T-cell (primary cell): ENCODE results near the gene DTL. TPM values are rescaled to one million over a fixed set of nuclear protein-coding genes. Genes with fewer than 3 reads are reported as not detected.

Experiments used
- ATAC-seq, 4 experiments: fragments of 200-7000 bp in 3 of 4; fragments of 150-1000 bp in 1 of 4; cut with Tn5 transposase; replicated peaks in 1 of 4; 1 replicate in 3 of 4; 2 replicates in 1 of 4; pipeline ENCODE4 v1.10.0; 2021; ENCODE audit warnings: moderate library complexity in 3 of 4, mild to moderate bottlenecking in 2 of 4, moderate number of reproducible peaks in 1 of 4
- CTCF ChIA-PET, 2 donors: fragments of 300-600 bp; sonication (Branson Sonifier 250); formaldehyde crosslinking; loops; one replicate each; lab custom pipeline; 2022; ENCODE audit warnings: antibody characterized with exemption in 2 of 2; lab: Charles Lee
- POLR2A ChIA-PET, 2 donors: fragments of 300-600 bp; sonication (Branson Sonifier 250); formaldehyde crosslinking; loops; one replicate each; lab custom pipeline; 2022; ENCODE audit warnings: antibody characterized with exemption in 2 of 2; lab: Charles Lee
- DNase-seq, 35 experiments: peaks; one replicate each; pipeline versions ENCODE4 v3.0.0 to v3.0.0-alpha.2; 2013 to 2023
- H3K27ac ChIP-seq: one replicate; pipeline ENCODE4 v1.5.1; 2013; ENCODE audit warnings: low read length
- H3K27me3 ChIP-seq, 2 experiments: replicated peaks in 1 of 2; 1 replicate in 1 of 2; 2 replicates in 1 of 2; pipeline versions ENCODE4 v1.6.1 to v1.7.0; 2013; ENCODE audit warnings: low read length in 1 of 2, mixed read lengths in 1 of 2; ENCODE audit not compliant: control insufficient read depth in 2 of 2, insufficient read depth in 2 of 2; ENCODE audit errors: extremely low read depth in 1 of 2
- H3K36me3 ChIP-seq, 2 donors: 1 replicate in 1 of 2; 2 replicates in 1 of 2; pipeline versions ENCODE4 v1.6.1 to v1.7.0; 2013; ENCODE audit warnings: low read length in 1 of 2; ENCODE audit not compliant: control insufficient read depth in 2 of 2, insufficient read depth in 1 of 2; ENCODE audit errors: extremely low read depth in 1 of 2
- H3K4me1 ChIP-seq, 2 experiments: 1 replicate in 1 of 2; 2 replicates in 1 of 2; pipeline versions ENCODE4 v1.6.1 to v1.7.0; 2013; ENCODE audit warnings: low read length in 2 of 2, mixed read lengths in 1 of 2; ENCODE audit not compliant: insufficient read depth in 2 of 2, control insufficient read depth in 1 of 2; ENCODE audit errors: extremely low read depth in 1 of 2
- H3K4me3 ChIP-seq, 2 donors: 1 replicate in 1 of 2; 2 replicates in 1 of 2; pipeline versions ENCODE4 v1.5.1 to v1.7.0; 2013; ENCODE audit warnings: mild to moderate bottlenecking in 2 of 2, low read length in 1 of 2, moderate library complexity in 1 of 2; ENCODE audit not compliant: control insufficient read depth in 1 of 2; ENCODE audit errors: extremely low read depth in 1 of 2
- H3K9me3 ChIP-seq: 2 replicates; pipeline ENCODE4 v1.7.0; 2013
- H3K27ac Mint-ChIP-seq, 2 donors: one replicate each; pipeline ENCODE4 v1.8.0; 2020 to 2021; ENCODE audit warnings: mild to moderate bottlenecking in 2 of 2, mixed read lengths in 2 of 2
- H3K27me3 Mint-ChIP-seq, 2 donors: one replicate each; pipeline ENCODE4 v1.8.0; 2021 to 2022; ENCODE audit warnings: mixed read lengths in 2 of 2
- H3K36me3 Mint-ChIP-seq: one replicate; pipeline ENCODE4 v1.8.0; 2021; ENCODE audit warnings: mixed read lengths
- H3K4me1 Mint-ChIP-seq, 3 donors: one replicate each; pipeline ENCODE4 v1.8.0; 2020 to 2022; ENCODE audit warnings: mixed read lengths in 3 of 3, mild to moderate bottlenecking in 1 of 3
- H3K4me3 Mint-ChIP-seq, 3 donors: one replicate each; pipeline ENCODE4 v1.8.0; 2020 to 2022; ENCODE audit warnings: mild to moderate bottlenecking in 3 of 3, mixed read lengths in 3 of 3, moderate library complexity in 3 of 3
- H3K9me3 Mint-ChIP-seq, 3 donors: one replicate each; pipeline ENCODE4 v1.8.0; 2020 to 2022; ENCODE audit warnings: mixed read lengths in 3 of 3
- WGBS: methylation state at CpG from one replicate; pipeline ENCODE4 v1.1.5; 2013; ENCODE audit warnings: missing lambda C conversion rate; ENCODE audit not compliant: insufficient coverage; 5-methylcytosine and 5-hydroxymethylcytosine counted together
- total RNA-seq, 35 experiments: library from RNA in 6 of 35; stranded (reverse) in 6 of 35; fragments of 120-200 nt in 1 of 35; gene quantifications; one replicate each; pipeline versions ENCODE4 v1.2.1 to v1.2.4 and lab custom pipeline; 2013 to 2026

The DTL gene
- total RNA-seq, 5 donors from 2014 or later (not counting 1 experiment from before 2014, with no cell fraction given), result 0.44 to 1.9 (median 1.2) TPM

GRCh38 chr1:212040629-212041412, 5.3 kb downstream of the DTL start:
- no peak overlapping the region for H3K27ac Mint-ChIP-seq
- peaks cover 17 to 34% (median 22%) of the 10 kb centered on the region in 3 donors for H3K4me1 Mint-ChIP-seq
- no peaks in the 10 kb centered on the region for H3K9me3 Mint-ChIP-seq
- CTCF ChIA-PET, result interaction anchor here (0.5 to 1.1 kb wide), 4 partner anchors 26 to 415 kb away, joined by 3 to 4 read pairs (median 4); no protein-coding TSS in a partner anchor
- H3K4me3 Mint-ChIP-seq, result peak overlapping the region; percentile 37 to 60 (median 48)
- ATAC-seq (peak in 1 of 4 experiments; percentile 29), DNase-seq (peak in 1 of 35 experiments; percentile 12)
- POLR2A ChIA-PET, result no interaction called here
- peak overlapping the region in 1 of 2 donors; percentile 20 for H3K4me3 ChIP-seq
- H3K27me3 Mint-ChIP-seq, result peaks cover 0 to 9% of the 10 kb centered on the region in 2 donors
- no peaks in the 10 kb centered on the region for H3K36me3 Mint-ChIP-seq
- no peaks in the 10 kb centered on the region for H3K9me3 ChIP-seq
- no CpG with 5 or more reads among the region's 5 CpGs for WGBS
- no peaks in the 10 kb centered on the region for H3K27me3 ChIP-seq
- peaks cover 2 to 11% of the 10 kb centered on the region in 2 experiments for H3K4me1 ChIP-seq
- no peak overlapping the region for H3K27ac ChIP-seq
- no peaks in the 10 kb centered on the region for H3K36me3 ChIP-seq

GRCh38 chr1:212042436-212042835, 6.9 kb downstream of the DTL start:
- Mint-ChIP-seq H3K4me3 (no peak overlapping the region), H3K36me3 (no peaks in the 10 kb centered on the region), H3K27ac (no peak overlapping the region), H3K27me3 (peaks cover 0 to 9% of the 10 kb centered on the region in 2 donors), H3K4me1 (peaks cover 7 to 19% (median 9%) of the 10 kb centered on the region in 3 donors), H3K9me3 (no peaks in the 10 kb centered on the region)
- Histone ChIP-seq H3K27me3 (no peaks in the 10 kb centered on the region), H3K4me3 (no peak overlapping the region), H3K4me1 (peaks cover 0 to 2% of the 10 kb centered on the region in 2 experiments), H3K9me3 (no peaks in the 10 kb centered on the region), H3K36me3 (no peaks in the 10 kb centered on the region), H3K27ac (no peak overlapping the region)
- POLR2A ChIA-PET, result no interaction called here
- no peak for ATAC-seq
- DNase-seq, result no peak
- CTCF ChIA-PET, result interaction anchor here in 1 of 2 donors (0.6 kb wide), 1 partner anchor 30 kb away, joined by 9 read pairs; no protein-coding TSS in a partner anchor

- no peaks in the 10 kb centered on the region for H3K27me3 ChIP-seq
- POLR2A ChIA-PET, result no interaction called here
- Mint-ChIP-seq H3K4me1 (peaks cover 7 to 11% (median 9%) of the 10 kb centered on the region in 3 donors), H3K4me3 (no peak overlapping the region), H3K36me3 (no peaks in the 10 kb centered on the region), H3K27me3 (peaks cover 0 to 3% of the 10 kb centered on the region in 2 donors), H3K9me3 (no peaks in the 10 kb centered on the region), H3K27ac (no peak overlapping the region)
- no peaks in the 10 kb centered on the region for H3K36me3 ChIP-seq
- DNase-seq (no peak), ATAC-seq (no peak)
- no peak overlapping the region for H3K27ac ChIP-seq
- H3K9me3 ChIP-seq, result no peaks in the 10 kb centered on the region
- CTCF ChIA-PET, result interaction anchor here in 1 of 2 donors (1.2 to 3.0 kb wide), 2 partner anchors 10 to 15 kb away, joined by 3 to 12 read pairs; partner anchors contain the start of genes DTL and INTS7
- no peak overlapping the region for H3K4me3 ChIP-seq
- no peaks in the 10 kb centered on the region for H3K4me1 ChIP-seq
- no CpG with 5 or more reads among the region's 1 CpG for WGBS
These were observed 9.3 kb downstream of the DTL start for GRCh38 chr1:212044851-212045250.

GRCh38 chr1:212045981-212046380, 10.4 kb downstream of the DTL start:
- Histone ChIP-seq H3K27me3 (no peaks in the 10 kb centered on the region), H3K27ac (no peak overlapping the region), H3K36me3 (no peaks in the 10 kb centered on the region), H3K4me1 (no peaks in the 10 kb centered on the region), H3K9me3 (no peaks in the 10 kb centered on the region), H3K4me3 (no peak overlapping the region)
- Mint-ChIP-seq H3K4me3 (no peak overlapping the region), H3K27me3 (peaks cover 0 to 1% of the 10 kb centered on the region in 2 donors), H3K9me3 (no peaks in the 10 kb centered on the region), H3K27ac (no peak overlapping the region), H3K36me3 (no peaks in the 10 kb centered on the region), H3K4me1 (peaks cover under 1 to 5% (median 2%) of the 10 kb centered on the region in 3 donors)
- ChIA-PET POLR2A (interaction anchor here in 1 of 2 donors (0.6 kb wide), 1 partner anchor 284 kb away, joined by 3 read pairs; no protein-coding TSS in a partner anchor), CTCF (interaction anchor here in 1 of 2 donors (3.0 kb wide), 1 partner anchor 11 kb away, joined by 12 read pairs; the partner anchor contains the start of genes DTL and INTS7)
- ATAC-seq (no peak), DNase-seq (no peak)
- 100% methylated on average over 2 of the region's 2 CpGs for WGBS

- no peaks in the 10 kb centered on the region for H3K9me3 ChIP-seq
- Mint-ChIP-seq H3K27me3 (no peaks in the 10 kb centered on the region), H3K4me1 (peaks cover 0 to 4% (median 0%) of the 10 kb centered on the region in 3 donors), H3K9me3 (peaks cover 16 to 23% (median 18%) of the 10 kb centered on the region in 3 donors), H3K36me3 (peaks cover 14% of the 10 kb centered on the region), H3K27ac (no peak overlapping the region), H3K4me3 (no peak overlapping the region)
- H3K4me1 ChIP-seq, result no peaks in the 10 kb centered on the region
- 100% methylated on average over 1 of the region's 1 CpG for WGBS
- peaks cover 0 to 5% of the 10 kb centered on the region in 2 experiments for H3K27me3 ChIP-seq
- no peak for DNase-seq
- CTCF ChIA-PET, result no interaction called here
- no peaks in the 10 kb centered on the region for H3K36me3 ChIP-seq
- no peak overlapping the region for H3K27ac ChIP-seq
- no peak for ATAC-seq
- POLR2A ChIA-PET, result interaction anchor here in 1 of 2 donors (0.6 kb wide), 1 partner anchor 605 kb away, joined by 5 read pairs; no protein-coding TSS in a partner anchor
- H3K4me3 ChIP-seq, result no peak overlapping the region
These were observed 18.4 kb downstream of the DTL start for GRCh38 chr1:212053993-212054392.

GRCh38 chr1:212055333-212055732, 19.8 kb downstream of the DTL start:
- Mint-ChIP-seq H3K36me3 (peaks cover 14% of the 10 kb centered on the region), H3K27me3 (no peaks in the 10 kb centered on the region), H3K4me1 (peaks cover 0 to 4% (median 0%) of the 10 kb centered on the region in 3 donors), H3K27ac (no peak overlapping the region), H3K4me3 (no peak overlapping the region), H3K9me3 (peaks cover 16 to 23% (median 18%) of the 10 kb centered on the region in 3 donors)
- no peak for ATAC-seq
- Histone ChIP-seq H3K4me3 (no peak overlapping the region), H3K27ac (no peak overlapping the region), H3K9me3 (no peaks in the 10 kb centered on the region), H3K4me1 (no peaks in the 10 kb centered on the region), H3K36me3 (no peaks in the 10 kb centered on the region), H3K27me3 (peaks cover 0 to 5% of the 10 kb centered on the region in 2 experiments)
- WGBS, result 67% methylated on average over 1 of the region's 2 CpGs
- CTCF ChIA-PET, result interaction anchor here (1.0 to 1.2 kb wide), 2 partner anchors 21 to 401 kb away, joined by 3 to 4 read pairs; no protein-coding TSS in a partner anchor
- POLR2A ChIA-PET, result no interaction called here
- DNase-seq, result no peak
